Measurements from ENCODE around the gene GRM2.

Gene GRM2

GRCh38 chr3:51680196-51680595 is 26.7 kb upstream of the GRM2 start:
- DNase-seq (ENCODE audit: extremely low read depth in 1 of 2, low read depth in 1 of 2), result no peak

DNA sequence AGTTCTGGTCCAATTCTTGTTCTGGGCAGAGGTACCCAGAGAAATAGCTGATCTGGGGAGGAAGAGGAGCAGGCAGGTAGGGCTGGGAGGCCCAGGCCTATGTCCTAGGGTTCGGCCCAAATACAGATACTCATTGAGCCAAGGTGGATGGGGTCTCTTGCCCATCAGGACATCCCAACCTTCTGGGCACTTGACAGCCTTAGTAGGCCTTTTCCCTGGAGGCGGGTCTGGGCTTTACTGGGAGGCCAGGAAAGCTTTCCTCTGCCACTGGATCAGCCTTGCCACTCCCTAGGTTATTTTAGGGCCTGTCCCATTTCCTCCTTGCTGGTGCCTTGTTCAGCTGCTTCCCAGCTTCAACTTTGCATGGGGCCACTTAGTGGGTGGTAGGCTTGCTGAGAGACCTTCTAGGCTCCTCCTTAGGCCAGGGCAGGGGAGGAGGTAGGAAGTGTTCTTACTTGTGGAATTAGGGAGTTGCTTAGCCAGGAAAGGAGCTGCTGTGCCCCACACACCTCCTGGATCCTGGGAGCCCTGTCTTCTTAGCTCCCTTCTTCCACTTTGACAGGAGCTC is 26.1 kb upstream of the GRM2 start:
- DNase-seq (ENCODE audit: extremely low read depth in 1 of 2, low read depth in 1 of 2), result no peak

DNA sequence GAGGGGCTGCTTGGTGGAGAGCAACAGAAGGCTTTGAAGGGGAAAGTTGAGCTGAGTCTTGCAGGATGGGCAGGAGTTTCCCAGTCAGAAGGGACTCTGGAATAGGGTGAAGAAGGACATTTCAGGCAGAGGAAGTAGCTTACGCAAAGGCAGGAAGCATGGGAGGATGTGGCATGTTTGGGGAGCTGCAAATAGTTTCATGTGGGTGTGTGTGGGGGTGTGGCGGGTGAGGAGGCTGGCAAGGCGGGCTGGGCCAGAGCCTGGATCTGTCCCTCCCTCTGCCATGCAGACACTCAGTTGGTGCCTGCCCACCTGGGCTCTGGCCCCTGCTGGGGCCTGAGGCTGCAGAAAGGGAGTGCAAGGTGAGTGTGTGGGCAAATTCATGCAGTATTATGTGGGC is 25.4 kb upstream of the GRM2 start:
- peak in 1 of 2 donors; percentile 25 for DNase-seq (ENCODE audit: extremely low read depth in 1 of 2, low read depth in 1 of 2)

DNA sequence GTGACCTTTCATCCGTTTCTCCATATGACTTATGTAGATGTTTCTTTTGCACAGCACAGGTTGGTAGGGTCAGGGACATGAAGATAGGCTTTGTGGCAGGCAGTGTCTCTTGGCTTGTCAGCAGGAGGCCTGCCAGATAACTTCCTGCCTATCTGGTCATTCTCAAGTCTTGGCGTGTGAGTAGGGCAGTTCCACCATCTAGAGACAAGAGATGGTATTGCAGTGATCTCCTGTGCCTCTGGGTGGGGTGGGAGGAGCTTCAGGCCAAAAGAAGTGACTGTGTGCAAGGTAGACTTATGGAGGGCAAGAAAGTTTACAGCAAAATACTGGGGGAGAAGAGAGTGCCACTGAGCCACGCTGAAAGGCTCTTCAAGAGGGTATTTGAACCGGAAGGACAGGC is 24.8 kb upstream of the GRM2 start:
- peak; percentile 37 to 38 for DNase-seq (ENCODE audit: extremely low read depth in 1 of 2, low read depth in 1 of 2)

GRCh38 chr3:51682526-51682925 is 24.3 kb upstream of the GRM2 start:
- DNase-seq (ENCODE audit: extremely low read depth in 1 of 2, low read depth in 1 of 2), result no peak

- no peak for DNase-seq (ENCODE audit: extremely low read depth in 1 of 2, low read depth in 1 of 2)
Measured at GRCh38 chr3:51683566-51683965, 23.3 kb upstream of the GRM2 start.

- DNase-seq (ENCODE audit: extremely low read depth in 1 of 2, low read depth in 1 of 2), result no peak
Measured at GRCh38 chr3:51684971-51685751, 21.7 kb upstream of the GRM2 start.

DNA sequence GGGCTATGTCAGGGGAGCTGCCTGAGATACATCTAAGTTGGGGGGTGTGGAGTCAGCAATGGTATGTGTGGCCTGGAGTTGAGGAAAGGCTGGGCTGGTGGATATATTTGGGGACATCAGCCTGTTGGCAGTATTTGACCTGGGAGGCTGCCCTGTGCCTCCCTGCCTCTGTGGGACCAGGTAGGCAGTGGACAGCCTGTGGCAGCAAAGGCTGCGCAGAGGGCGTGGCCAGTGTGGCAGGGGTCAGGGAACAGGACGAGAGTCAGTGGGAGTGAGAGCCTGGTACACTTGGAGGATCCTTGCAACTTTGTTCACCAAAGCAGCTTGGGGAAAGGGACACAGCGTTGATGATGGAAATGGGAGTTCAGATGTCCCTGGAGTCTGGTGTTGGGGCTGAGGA is 20.8 kb upstream of the GRM2 start:
- no peak for DNase-seq (ENCODE audit: extremely low read depth in 1 of 2, low read depth in 1 of 2)

DNA sequence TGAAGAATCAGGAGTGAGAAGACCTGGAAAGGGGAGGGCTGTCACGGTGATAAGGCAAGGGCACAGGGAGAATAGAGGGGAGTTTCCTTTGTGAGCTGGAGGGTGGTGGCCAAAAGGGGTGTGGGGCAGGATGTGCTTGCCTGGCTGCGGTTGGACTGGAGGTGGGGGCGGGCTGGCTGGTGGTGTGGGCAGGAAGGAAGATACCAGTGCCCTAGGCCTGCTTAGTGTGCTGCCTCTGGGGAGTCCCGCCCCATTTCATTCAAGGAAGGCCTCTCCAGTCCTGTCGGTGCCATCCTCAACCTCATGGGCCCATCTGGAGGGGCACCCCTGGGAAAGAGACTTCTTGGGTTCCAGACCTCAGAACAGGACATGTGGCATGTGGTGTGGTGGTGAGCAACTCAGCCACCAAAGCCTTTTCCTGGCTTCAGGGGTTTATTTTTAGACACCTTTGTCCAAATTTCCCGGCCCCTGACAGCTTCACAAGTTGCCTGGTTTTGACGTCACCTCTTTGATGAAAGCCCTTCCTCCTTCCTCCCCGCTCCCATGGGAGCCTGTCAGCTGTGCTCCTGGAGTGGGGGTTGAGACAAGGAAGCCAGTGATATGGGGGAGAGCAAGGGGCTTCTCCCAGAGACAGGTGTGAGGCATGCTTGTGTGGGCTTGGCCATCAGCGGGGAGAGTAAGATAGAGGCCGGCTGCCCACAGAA is 20.2 kb upstream of the GRM2 start:
- DNase-seq (ENCODE audit: extremely low read depth in 1 of 2, low read depth in 1 of 2), result peak; percentile 46 to 65

DNA sequence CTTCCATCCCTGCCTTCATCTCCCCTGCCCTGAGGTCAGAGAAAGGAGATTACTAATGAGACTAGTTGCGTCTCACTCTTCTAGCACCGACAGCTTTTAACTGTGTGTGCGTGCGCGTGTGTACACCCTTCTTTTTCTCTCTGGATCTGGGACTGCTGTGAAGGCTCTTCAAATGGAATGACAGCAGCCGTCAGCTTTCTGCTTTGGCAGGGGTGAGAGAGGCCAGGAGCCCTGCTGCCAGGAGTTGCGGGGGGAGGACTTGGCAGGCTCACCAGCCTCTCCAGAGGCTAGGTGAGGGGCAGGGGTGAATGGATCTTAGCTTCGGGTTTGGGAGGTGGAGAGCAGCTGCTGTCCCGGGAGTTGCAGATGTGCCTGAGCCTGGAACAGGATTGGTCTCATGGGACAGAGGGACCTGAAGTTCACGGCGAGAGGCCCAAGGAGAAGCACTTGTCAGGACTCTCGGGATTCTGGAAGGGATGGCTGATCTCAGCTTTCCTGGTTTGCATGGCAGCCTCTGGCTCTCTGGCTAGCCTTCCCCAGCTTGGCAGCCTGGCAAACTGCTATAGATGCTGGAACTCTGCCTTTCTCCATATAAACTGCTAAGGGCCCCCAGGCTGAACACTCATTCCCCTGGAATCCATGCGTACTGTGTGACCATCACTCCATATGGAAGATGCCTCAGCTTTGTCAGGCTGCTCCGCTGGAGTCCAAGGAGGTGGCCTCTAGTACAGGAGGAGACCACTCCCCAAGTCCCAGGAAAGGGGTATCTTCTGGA is 19.2 kb upstream of the GRM2 start:
- no peak for DNase-seq (ENCODE audit: extremely low read depth in 1 of 2, low read depth in 1 of 2)

- DNase-seq (ENCODE audit: extremely low read depth in 1 of 2, low read depth in 1 of 2), result no peak
Measured at GRCh38 chr3:51688206-51688600, 18.7 kb upstream of the GRM2 start.

- DNase-seq (ENCODE audit: extremely low read depth in 1 of 2, low read depth in 1 of 2), result no peak
Measured at GRCh38 chr3:51691021-51691420, 15.8 kb upstream of the GRM2 start.

- no peak for DNase-seq (ENCODE audit: extremely low read depth in 1 of 2, low read depth in 1 of 2)
Measured at GRCh38 chr3:51691949-51692348, 14.9 kb upstream of the GRM2 start.

DNA sequence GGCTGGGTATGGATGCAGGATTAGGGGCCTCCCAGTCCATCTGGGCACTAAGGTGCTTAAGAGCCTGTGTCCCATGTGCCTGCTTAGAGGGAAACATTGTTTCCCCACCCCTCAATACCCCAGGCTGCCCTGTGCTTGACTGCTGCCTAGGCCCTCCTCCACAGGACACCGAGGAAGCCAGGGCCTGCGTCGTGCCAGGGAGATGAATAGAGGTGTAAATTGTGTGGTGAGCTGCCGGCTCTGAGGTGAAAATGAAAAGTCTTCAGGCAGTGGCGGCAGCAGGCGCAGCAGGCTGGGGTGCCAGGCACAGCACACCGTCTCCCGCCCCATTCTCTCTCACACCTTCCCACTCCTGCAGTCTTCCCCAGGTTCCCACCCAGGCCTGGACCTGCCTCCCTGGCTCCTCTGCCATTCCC is 13.9 kb upstream of the GRM2 start:
- no peak for DNase-seq (ENCODE audit: extremely low read depth in 1 of 2, low read depth in 1 of 2)

- DNase-seq (ENCODE audit: extremely low read depth in 1 of 2, low read depth in 1 of 2), result no peak
Measured at GRCh38 chr3:51696954-51697353, 9.9 kb upstream of the GRM2 start.

DNA sequence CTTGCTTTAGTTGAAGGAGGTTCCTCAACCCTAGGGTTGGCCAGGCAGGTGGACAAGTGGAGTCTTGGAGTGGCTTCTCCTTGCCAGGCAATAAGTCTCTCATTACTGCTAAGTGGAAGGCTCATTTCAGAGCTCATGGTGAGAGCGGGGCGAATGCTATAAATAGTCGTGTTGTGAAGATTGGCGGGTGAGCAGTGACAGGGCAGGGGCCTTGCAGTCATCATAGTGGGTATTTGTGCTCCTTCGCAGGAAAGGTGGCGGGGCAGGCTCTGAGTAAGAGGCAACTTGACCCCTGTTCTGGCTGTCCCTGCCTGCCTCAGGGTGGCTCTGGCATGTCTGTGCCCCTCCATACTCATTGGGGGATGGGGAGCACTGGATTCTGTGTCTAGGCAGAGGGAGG is 8.7 kb upstream of the GRM2 start:
- DNase-seq (ENCODE audit: extremely low read depth in 1 of 2, low read depth in 1 of 2), result no peak

DNA sequence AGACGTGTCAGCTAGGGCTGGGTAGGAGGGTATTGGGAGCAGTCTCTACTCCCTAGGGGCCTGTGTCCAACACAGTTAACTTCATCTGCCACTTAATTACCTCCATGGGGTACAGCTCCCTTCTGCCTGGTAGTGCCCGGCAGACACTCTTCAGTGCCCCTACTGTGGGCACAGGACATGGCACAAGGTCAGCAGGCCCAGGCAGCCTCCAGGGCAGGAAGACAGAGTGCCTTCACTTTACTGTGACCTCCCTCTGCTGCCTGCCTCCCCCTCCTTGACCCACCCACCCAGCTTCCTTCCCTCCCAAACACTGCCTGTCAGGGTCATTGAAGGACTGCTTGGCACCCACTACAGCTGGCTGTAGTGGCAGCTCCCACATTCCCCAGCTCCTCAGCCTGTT is 6.5 kb upstream of the GRM2 start:
- no peak for DNase-seq (ENCODE audit: extremely low read depth in 1 of 2, low read depth in 1 of 2)

GRCh38 chr3:51702156-51702555 is 4.7 kb upstream of the GRM2 start:
- DNase-seq (ENCODE audit: extremely low read depth in 1 of 2, low read depth in 1 of 2), result no peak

- DNase-seq (ENCODE audit: extremely low read depth in 1 of 2, low read depth in 1 of 2), result no peak
Measured at GRCh38 chr3:51703068-51703760, 3.7 kb upstream of the GRM2 start.

GRCh38 chr3:51703761-51704510 is 2.9 kb upstream of the GRM2 start:
- DNase-seq (ENCODE audit: extremely low read depth in 1 of 2, low read depth in 1 of 2), result no peak
